Liver (tissue), 9 donors: ENCODE data around the gene TNS1. TPM values are rescaled to one million over a fixed set of nuclear protein-coding genes. Genes with fewer than 3 reads are reported as not detected.

Experiments
- DNase-seq: peaks from one replicate; pipeline ENCODE4 v3.0.0-alpha.2; 2017; ENCODE audit warnings: low spot score
- H3K27ac ChIP-seq, 2 donors: one replicate each; pipeline ENCODE4 v1.7.0; 2013; ENCODE audit warnings: inconsistent platforms in 2 of 2, low read length in 2 of 2, control low read depth in 1 of 2, low read depth in 1 of 2, mild to moderate bottlenecking in 1 of 2
- H3K27me3 ChIP-seq, 4 donors: one replicate each; pipeline versions ENCODE4 v1.6.1 to v1.7.0; 2013; ENCODE audit warnings: low read length in 3 of 4, inconsistent platforms in 1 of 4, mild to moderate bottlenecking in 1 of 4, moderate library complexity in 1 of 4; ENCODE audit not compliant: control insufficient read depth in 4 of 4, insufficient read depth in 4 of 4
- H3K36me3 ChIP-seq, 4 donors: one replicate each; pipeline versions ENCODE4 v1.6.1 to v1.7.0; 2013; ENCODE audit warnings: low read length in 3 of 4, mild to moderate bottlenecking in 3 of 4, low read depth in 1 of 4, moderate library complexity in 1 of 4; ENCODE audit not compliant: control insufficient read depth in 4 of 4, insufficient read depth in 3 of 4
- H3K4me1 ChIP-seq, 4 donors: one replicate each; pipeline versions ENCODE4 v1.6.1 to v1.7.0; 2013; ENCODE audit warnings: low read length in 3 of 4, mild to moderate bottlenecking in 3 of 4, moderate library complexity in 1 of 4; ENCODE audit not compliant: control insufficient read depth in 4 of 4, insufficient read depth in 4 of 4
- H3K4me3 ChIP-seq, 3 donors: one replicate each; pipeline versions ENCODE4 v1.6.1 to v1.7.0; 2013; ENCODE audit warnings: low read length in 3 of 3, control low read depth in 1 of 3, low read depth in 1 of 3, mild to moderate bottlenecking in 1 of 3
- H3K9ac ChIP-seq, 2 donors: one replicate each; pipeline ENCODE4 v1.7.0; 2013; ENCODE audit warnings: low read length in 2 of 2, mild to moderate bottlenecking in 2 of 2, moderate library complexity in 2 of 2, control low read depth in 1 of 2, low read depth in 1 of 2
- H3K9me3 ChIP-seq, 4 donors: one replicate each; pipeline versions ENCODE4 v1.6.1 to v1.7.0; 2013; ENCODE audit warnings: low read length in 3 of 4; ENCODE audit not compliant: control insufficient read depth in 4 of 4
- ATF3 ChIP-seq: IDR thresholded peaks from 2 replicates; pipeline ENCODE4 v1.6.1; 2016; ENCODE audit warnings: antibody characterized with exemption
- EGR1 ChIP-seq, 2 donors: IDR thresholded peaks; 2 replicates each; pipeline ENCODE4 v1.6.1; 2016 to 2018; ENCODE audit warnings: antibody characterized with exemption in 2 of 2, low read depth in 2 of 2
- FOXA1 ChIP-seq: IDR thresholded peaks from 2 replicates; pipeline ENCODE4 v1.6.1; 2016; ENCODE audit warnings: antibody characterized with exemption
- FOXA2 ChIP-seq: IDR thresholded peaks from 2 replicates; pipeline ENCODE4 v1.6.1; 2016; ENCODE audit warnings: antibody characterized with exemption
- GABPA ChIP-seq, 2 donors: IDR thresholded peaks in 1 of 2; conservative IDR thresholded peaks in 1 of 2; 2 replicates each; pipeline ENCODE4 v1.6.1; 2016; ENCODE audit warnings: antibody characterized with exemption in 2 of 2, mild to moderate bottlenecking in 1 of 2, moderate library complexity in 1 of 2
- HNF4A ChIP-seq, 2 donors: conservative IDR thresholded peaks; 2 replicates each; pipeline ENCODE4 v1.6.1; 2016; ENCODE audit warnings: antibody characterized with exemption in 2 of 2, mild to moderate bottlenecking in 2 of 2
- HNF4G ChIP-seq: IDR thresholded peaks from 2 replicates; pipeline ENCODE4 v1.6.1; 2016; ENCODE audit warnings: antibody characterized with exemption
- JUND ChIP-seq, 2 donors: IDR thresholded peaks; 2 replicates each; pipeline ENCODE4 v1.6.1; 2016; ENCODE audit warnings: antibody characterized with exemption in 2 of 2
- MAX ChIP-seq: IDR thresholded peaks from 2 replicates; pipeline ENCODE4 v1.6.1; 2016; ENCODE audit warnings: antibody characterized with exemption
- NR2F2 ChIP-seq: IDR thresholded peaks from 2 replicates; pipeline ENCODE4 v1.6.1; 2016; ENCODE audit warnings: antibody characterized with exemption
- RAD21 ChIP-seq, 2 donors: IDR thresholded peaks; 2 replicates each; pipeline ENCODE4 v1.6.1; 2016; ENCODE audit warnings: antibody characterized with exemption in 2 of 2, mild to moderate bottlenecking in 2 of 2
- REST ChIP-seq: IDR thresholded peaks from 2 replicates; pipeline ENCODE4 v1.6.1; 2016; ENCODE audit warnings: antibody characterized with exemption, mild to moderate bottlenecking
- RXRA ChIP-seq, 2 donors: IDR thresholded peaks; 2 replicates each; pipeline ENCODE4 v1.6.1; 2017 to 2018; ENCODE audit warnings: antibody characterized with exemption in 2 of 2, mild to moderate bottlenecking in 1 of 2
- SP1 ChIP-seq: IDR thresholded peaks from 2 replicates; pipeline ENCODE4 v1.6.1; 2018; ENCODE audit warnings: antibody characterized with exemption, mild to moderate bottlenecking
- TAF1 ChIP-seq: conservative IDR thresholded peaks from 2 replicates; pipeline ENCODE4 v1.6.1; 2016; ENCODE audit warnings: antibody characterized with exemption, mild to moderate bottlenecking
- ZBTB33 ChIP-seq: IDR thresholded peaks from 2 replicates; pipeline ENCODE4 v1.6.1; 2016; ENCODE audit warnings: antibody characterized with exemption
- WGBS: extraction: QIAGEN DNeasy Blood & Tissue Kit; methylation state at CpG from one replicate; pipeline ENCODE4 v1.1.7; 2013; 5-methylcytosine and 5-hydroxymethylcytosine counted together
- polyA plus RNA-seq, 2 donors: library from polyadenylated mRNA; stranded (reverse) in 1 of 2; unstranded in 1 of 2; fragments of 200-250 nt in 1 of 2; fragments of >200 nt in 1 of 2; fragmentation: Nextera tagmentation in 1 of 2; extraction: Ambion mirVana in 1 of 2; gene quantifications; one replicate each; pipeline versions ENCODE4 v1.2.1 to v1.2.3, GENCODE V29; 2013 to 2015
- total RNA-seq, 2 donors: library from RNA; depleted of rRNA; stranded (reverse); fragments of >200 nt; gene quantifications; one replicate each; pipeline ENCODE4 v1.2.3, GENCODE V29; 2014
- donor health status: healthy.
- donor health status: healthy.
- donor health status: healthy.
- donor health status: healthy.
- donor health status: healthy.

Gene TNS1
- total and polyA plus RNA-seq, 4 donors = 16.3 to 128 (median 57.3) TPM

- Histone ChIP-seq H3K4me1 (peaks cover 41 to 90% (median 63%) of the 10 kb centered on the region in 4 donors), H3K9me3 (no peaks in the 10 kb centered on the region), H3K36me3 (peaks cover 0 to 4% (median 0%) of the 10 kb centered on the region in 4 donors), H3K27me3 (no peaks in the 10 kb centered on the region), H3K9ac (peak overlapping the region in 1 of 2 donors; percentile 45), H3K27ac (peak overlapping the region; percentile 95 to 99), H3K4me3 (no peak overlapping the region)
- TF ChIP-seq ATF3 = no peak
- TF ChIP-seq RAD21 (IDR thresholded peaks at IDR 0.05) = no peak
- TF ChIP-seq EGR1 (IDR thresholded peaks at IDR 0.05; ENCODE audit: low read depth in 2 of 2) = no peak
- no peak for TF ChIP-seq ZBTB33
- TF ChIP-seq HNF4A (conservative IDR thresholded peaks at IDR 0.05) = no peak
- TF ChIP-seq REST = no peak
- no peak for TF ChIP-seq FOXA2
- no peak for TF ChIP-seq JUND (IDR thresholded peaks at IDR 0.05)
- TF ChIP-seq FOXA1 = no peak
- no peak for TF ChIP-seq HNF4G
- no peak for TF ChIP-seq MAX
- no peak for TF ChIP-seq RXRA (IDR thresholded peaks at IDR 0.05)
- no peak for TF ChIP-seq GABPA (IDR thresholded peaks at IDR 0.05 in 1 of 2, conservative IDR thresholded peaks at IDR 0.05 in 1 of 2)
- TF ChIP-seq SP1 = no peak
- no peak for TF ChIP-seq TAF1
- DNase-seq = no peak
- 44% methylated on average over 8 of the region's 8 CpGs for WGBS
Observed at GRCh38 chr2:217929272-217929671, 73.5 kb downstream of the TNS1 start.

GRCh38 chr2:217928324-217929181 is 74.2 kb downstream of the TNS1 start:
- Histone ChIP-seq H3K36me3 (peaks cover 0 to 4% (median 0%) of the 10 kb centered on the region in 4 donors), H3K9me3 (no peaks in the 10 kb centered on the region), H3K4me1 (peaks cover 36 to 90% (median 62%) of the 10 kb centered on the region in 4 donors), H3K27ac (peak overlapping the region; percentile 95 to 99), H3K27me3 (no peaks in the 10 kb centered on the region), H3K4me3 (no peak overlapping the region), H3K9ac (peak overlapping the region in 1 of 2 donors; percentile 45)
- WGBS = 53% methylated on average over 7 of the region's 7 CpGs
- DNase-seq = no peak
- TF ChIP-seq MAX (no peak), TAF1 (no peak), RAD21 (IDR thresholded peaks at IDR 0.05) (peak in 1 of 2 donors; percentile 15), NR2F2 (peak; percentile 56)
